Activated CD8-positive, alpha-beta memory T cell treated with anti-CD3 and anti-CD28 coated beads, Interleukin-2, amount 50 U/mL, for 4 hours (primary cell): Measurements from ENCODE around the gene ZNF790.

Source experiments
- DNase-seq: peaks from one replicate; pipeline ENCODE4 v3.0.0-alpha.2; 2020

ZNF790 gene

DNA sequence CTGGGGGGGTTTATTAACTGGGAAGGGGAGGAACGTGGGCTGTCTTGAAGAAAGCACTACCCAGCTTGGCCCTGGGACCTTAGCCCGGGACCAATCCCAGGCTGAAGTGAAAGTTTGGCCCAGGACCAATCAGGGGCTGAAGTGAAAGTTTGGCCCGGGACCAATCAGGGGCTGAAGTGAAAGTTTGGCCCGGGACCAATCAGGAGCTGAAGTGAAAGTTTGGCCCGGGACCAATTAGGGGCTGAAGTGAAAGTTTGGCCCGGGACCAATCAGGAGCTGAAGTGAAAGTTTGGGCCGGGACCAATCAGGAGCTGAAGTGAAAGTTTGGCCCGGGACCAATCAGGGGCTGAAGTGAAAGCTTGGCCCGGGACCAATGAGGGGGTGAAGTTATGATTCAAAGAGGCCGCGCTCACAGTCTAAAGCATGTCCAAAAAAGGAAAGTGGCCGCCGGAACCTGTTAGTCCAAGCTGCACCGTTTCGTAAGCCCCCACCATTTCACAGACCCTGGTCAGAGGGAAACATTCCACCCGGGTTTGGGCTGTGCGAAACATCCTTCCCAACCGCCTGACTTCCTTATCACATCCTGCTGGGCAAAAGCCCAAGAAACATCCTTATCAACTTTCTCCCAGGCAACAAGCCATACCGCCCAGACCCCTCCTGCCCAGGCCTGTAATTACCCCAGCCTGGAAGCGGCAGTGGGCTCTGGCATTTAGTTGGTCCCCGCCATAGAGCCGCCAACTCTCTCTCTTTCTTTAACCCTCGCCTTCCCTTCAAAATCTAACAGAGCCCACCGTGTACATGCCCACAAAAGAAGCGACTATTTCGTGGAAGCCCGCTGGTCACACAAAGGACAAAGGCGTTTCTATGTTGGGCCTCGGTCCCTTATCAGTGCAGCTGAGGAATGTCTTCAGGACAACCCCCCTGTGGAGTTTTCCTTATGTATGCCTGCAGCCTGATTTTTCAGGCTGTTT lies 66.6 kb downstream of the ZNF790 start:
- DNase-seq: no peak
